IMR-90 (cell line): ENCODE measurements around the gene SH3BP2. TPM values are rescaled to one million over a fixed set of nuclear protein-coding genes. Genes with fewer than 3 reads are reported as not detected.

ENCODE experiments used
- ATAC-seq: fragments of 200-7000 bp; cut with Tn5 transposase; 2 replicates; pipeline ENCODE4 v1.9.1; 2020; ENCODE audit warnings: low read depth, mild to moderate bottlenecking, moderate library complexity
- BruUV-seq: library from RNA; stranded (reverse); fragments of 400-500 nt; replicated peaks from 2 replicates; lab custom pipeline; 2021; lab: Mats Ljungman, UMichigan
- CTCF ChIA-PET: fragments of 300-600 bp; formaldehyde crosslinking; extraction: SDS; loops from one replicate; lab custom pipeline; 2021; ENCODE audit warnings: antibody characterized with exemption; lab: Yijun Ruan, JAX
- POLR2A ChIA-PET: fragments of 300-600 bp; sonication (Branson Sonifier 250); formaldehyde crosslinking; loops from one replicate; lab custom pipeline; 2022; ENCODE audit warnings: antibody characterized with exemption; ENCODE audit not compliant: unreplicated experiment; lab: Charles Lee
- DNase-seq: peaks from one replicate; pipeline ENCODE4 v3.0.0; 2013
- H2AFZ ChIP-seq: replicated peaks from 2 replicates; pipeline ENCODE3; 2013; ENCODE audit warnings: low read length, mild to moderate bottlenecking; ENCODE audit not compliant: poor library complexity
- H2AK5ac ChIP-seq: 2 replicates; pipeline ENCODE4 v1.6.1; 2013; ENCODE audit warnings: low read depth, low read length, inconsistent platforms
- H2AK9ac ChIP-seq: replicated peaks from 2 replicates; pipeline ENCODE3; 2013; ENCODE audit warnings: mild to moderate bottlenecking, low read depth, low read length, moderate library complexity; ENCODE audit not compliant: poor library complexity
- H2BK120ac ChIP-seq: 2 replicates; pipeline ENCODE4 v1.6.1; 2013; ENCODE audit warnings: low read depth, low read length, inconsistent platforms
- H2BK15ac ChIP-seq: 3 replicates; pipeline ENCODE4 v1.6.1; 2013; ENCODE audit warnings: low read depth, low read length, inconsistent platforms
- H2BK20ac ChIP-seq: 2 replicates; pipeline ENCODE4 v1.6.1; 2013; ENCODE audit warnings: low read depth, mild to moderate bottlenecking, inconsistent platforms, low read length, moderate library complexity
- H2BK5ac ChIP-seq: 2 replicates; pipeline ENCODE4 v1.6.1; 2013; ENCODE audit warnings: mild to moderate bottlenecking, low read depth, low read length, inconsistent platforms; ENCODE audit not compliant: poor library complexity, severe bottlenecking
- H3K14ac ChIP-seq: replicated peaks from 2 replicates; pipeline ENCODE4 v1.6.1; 2013; ENCODE audit warnings: low read depth, low read length, inconsistent platforms
- H3K18ac ChIP-seq: 2 replicates; pipeline ENCODE4 v1.6.1; 2013; ENCODE audit warnings: low read depth, low read length, control low read depth
- H3K23ac ChIP-seq: 2 replicates; pipeline ENCODE4 v1.6.1; 2013; ENCODE audit warnings: low read depth, low read length, inconsistent platforms
- H3K27ac ChIP-seq: 2 replicates; pipeline ENCODE4 v1.5.1; 2013; ENCODE audit warnings: mild to moderate bottlenecking, control low read depth, low read length; ENCODE audit not compliant: insufficient read depth
- H3K27me3 ChIP-seq: 2 replicates; pipeline ENCODE4 v1.6.1; 2013; ENCODE audit warnings: low read length; ENCODE audit not compliant: control insufficient read depth, insufficient read depth
- H3K36me3 ChIP-seq: 2 replicates; pipeline ENCODE4 v1.6.1; 2013; ENCODE audit warnings: low read length, mixed read lengths; ENCODE audit not compliant: control insufficient read depth, insufficient read depth
- H3K4ac ChIP-seq: 2 replicates; pipeline ENCODE4 v1.6.1; 2013; ENCODE audit warnings: low read depth, low read length, inconsistent platforms
- H3K4me1 ChIP-seq: 2 replicates; pipeline ENCODE4 v1.6.1; 2013; ENCODE audit warnings: low read length, mixed read lengths; ENCODE audit not compliant: control insufficient read depth, insufficient read depth
- H3K4me2 ChIP-seq: 2 replicates; pipeline ENCODE4 v1.6.1; 2013; ENCODE audit warnings: low read depth, mild to moderate bottlenecking, control low read depth, low read length, moderate library complexity
- H3K4me3 ChIP-seq: 2 replicates; pipeline ENCODE4 v1.5.1; 2013; ENCODE audit warnings: low read depth, mild to moderate bottlenecking, control low read depth, low read length, moderate library complexity; ENCODE audit not compliant: insufficient read depth
- H3K56ac ChIP-seq: 2 replicates; pipeline ENCODE4 v1.6.1; 2013; ENCODE audit warnings: low read length, inconsistent platforms; ENCODE audit not compliant: insufficient read depth; ENCODE audit errors: extremely low read depth
- H3K79me1 ChIP-seq, 2 experiments: 2 replicates each; pipeline ENCODE4 v1.6.1; 2013; ENCODE audit warnings: low read length in 2 of 2, inconsistent platforms in 1 of 2, low read depth in 1 of 2
- H3K9ac ChIP-seq: 2 replicates; pipeline ENCODE4 v1.6.1; 2013; ENCODE audit warnings: low read depth, low read length, control low read depth
- H3K9me1 ChIP-seq: 2 replicates; pipeline ENCODE4 v1.6.1; 2013; ENCODE audit warnings: low read length, inconsistent platforms; ENCODE audit not compliant: insufficient read depth
- H3K9me3 ChIP-seq: 2 replicates; pipeline ENCODE4 v1.6.1; 2013; ENCODE audit warnings: low read length; ENCODE audit not compliant: control insufficient read depth, insufficient read depth
- H4K20me1 ChIP-seq: 2 replicates; pipeline ENCODE4 v1.6.1; 2013; ENCODE audit warnings: low read length, inconsistent platforms; ENCODE audit not compliant: insufficient read depth
- H4K5ac ChIP-seq: 2 replicates; pipeline ENCODE4 v1.6.1; 2013; ENCODE audit warnings: mild to moderate bottlenecking, low read depth, low read length, control low read depth
- H4K8ac ChIP-seq, 2 experiments: 2 replicates each; pipeline ENCODE4 v1.6.1; 2013; ENCODE audit warnings: low read depth in 2 of 2, low read length in 2 of 2, control low read depth in 1 of 2, inconsistent platforms in 1 of 2
- H4K91ac ChIP-seq: 2 replicates; pipeline ENCODE4 v1.6.1; 2013; ENCODE audit warnings: low read depth, low read length, inconsistent platforms; ENCODE audit not compliant: insufficient read depth
- BHLHE40 ChIP-seq: fragments of 150-350 bp; IDR thresholded peaks from 2 replicates; pipeline ENCODE4 v1.6.1; 2016; ENCODE audit warnings: mild to moderate bottlenecking, low read depth, low read length
- CEBPB ChIP-seq: IDR thresholded peaks from 2 replicates; pipeline ENCODE4 v1.6.1; 2012; ENCODE audit warnings: low read depth, low read length, improper control_type of control experiment
- CHD1 ChIP-seq: IDR thresholded peaks from 2 replicates; pipeline ENCODE4 v1.6.1; 2012; ENCODE audit warnings: low read depth, low read length, improper control_type of control experiment
- CTCF ChIP-seq: conservative IDR thresholded peaks from 2 replicates; pipeline ENCODE4 v1.5.1; 2012; ENCODE audit warnings: mild to moderate bottlenecking, low read depth, low read length, improper control_type of control experiment
- ELK1 ChIP-seq: fragments of 150-350 bp; IDR thresholded peaks from 2 replicates; pipeline ENCODE4 v1.6.1; 2016; ENCODE audit warnings: low read depth, mild to moderate bottlenecking, low read length, moderate library complexity, borderline replicate concordance
- FOS ChIP-seq: fragments of 150-350 bp; IDR thresholded peaks from 2 replicates; pipeline ENCODE4 v1.6.1; 2016; ENCODE audit warnings: low read depth, low read length
- MAFK ChIP-seq: IDR thresholded peaks from 2 replicates; pipeline ENCODE4 v1.6.1; 2012; ENCODE audit warnings: low read depth, low read length, improper control_type of control experiment
- MAZ ChIP-seq: IDR thresholded peaks from 2 replicates; pipeline ENCODE4 v1.6.1; 2012; ENCODE audit warnings: low read depth, mild to moderate bottlenecking, low read length, improper control_type of control experiment, moderate library complexity, borderline replicate concordance
- MXI1 ChIP-seq: IDR thresholded peaks from 2 replicates; pipeline ENCODE4 v1.6.1; 2012; ENCODE audit warnings: low read depth, mild to moderate bottlenecking, low read length, moderate library complexity, borderline replicate concordance
- POLR2A ChIP-seq: IDR thresholded peaks from 2 replicates; pipeline ENCODE4 v1.6.1; 2012; ENCODE audit warnings: mild to moderate bottlenecking, low read depth, low read length
- RAD21 ChIP-seq: IDR thresholded peaks from 2 replicates; pipeline ENCODE4 v1.6.1; 2012; ENCODE audit warnings: low read length, improper control_type of control experiment
- RCOR1 ChIP-seq: IDR thresholded peaks from 2 replicates; pipeline ENCODE4 v1.6.1; 2012; ENCODE audit warnings: mild to moderate bottlenecking, low read length, improper control_type of control experiment; ENCODE audit not compliant: insufficient replicate concordance
- RFX5 ChIP-seq: IDR thresholded peaks from 2 replicates; pipeline ENCODE4 v1.8.0; 2012; ENCODE audit warnings: low read depth, mild to moderate bottlenecking, low read length, moderate library complexity
- SMC3 ChIP-seq: fragments of 150-350 bp; IDR thresholded peaks from 2 replicates; pipeline ENCODE4 v1.6.1; 2016; ENCODE audit warnings: low read depth, mild to moderate bottlenecking, antibody characterized with exemption, low read length, moderate library complexity
- USF2 ChIP-seq: fragments of 150-350 bp; IDR thresholded peaks from 2 replicates; pipeline ENCODE4 v1.6.1; 2017; ENCODE audit warnings: mild to moderate bottlenecking, antibody characterized with exemption, low read length, low read depth
- WGBS, 2 experiments: methylation state at CpG; one replicate each; pipeline versions ENCODE4 v1.1.5 to v1.1.7; 2013; ENCODE audit warnings: missing lambda C conversion rate in 2 of 2; ENCODE audit not compliant: insufficient read length in 1 of 2; ENCODE audit errors: extremely low coverage in 2 of 2; 5-methylcytosine and 5-hydroxymethylcytosine counted together
- dilution Hi-C: fragments of 300-500 bp; cut with HindIII; formaldehyde crosslinking; loops from one replicate; pipeline ENCODE4 v1.14.3; 2018; ENCODE audit warnings: low sequenced_read_pairs; ENCODE audit not compliant: unreplicated experiment
- in situ Hi-C: fragments of 300-500 bp; cut with MboI; formaldehyde crosslinking; loops from 3 replicates; pipeline ENCODE4 v1.14.3; 2019; ENCODE audit warnings: low sequenced_read_pairs, inconsistent platforms, mixed read lengths
- intact Hi-C: fragments of 100-400 bp; cut with micrococcal nuclease; formaldehyde crosslinking; loops from 2 replicates; pipeline ENCODE4 v1.10.0; 2022
- polyA plus RNA-seq, 3 experiments: library from polyadenylated mRNA; depleted of rRNA; stranded (reverse); fragments of >200 nt; gene quantifications; 2 replicates each; pipeline ENCODE4 v1.2.3, GENCODE V29; 2012; ENCODE audit warnings: low replicate concordance in 1 of 3
- total RNA-seq: library from RNA; depleted of rRNA; stranded (reverse); fragments of >200 nt; gene quantifications from 2 replicates; pipeline ENCODE4 v1.2.3, GENCODE V29; 2012

SH3BP2 gene
- total and polyA plus RNA-seq, 2 of the 4 experiments (the other 2 are of a cell fraction), result 9.0 to 37.2 TPM

GRCh38 chr4:2824329-2824835 lies 31.5 kb downstream of the SH3BP2 start:
- intact Hi-C loops, result no loop called here

More at GRCh38 chr4:2824329-2824835, 31.5 kb downstream of the SH3BP2 start:
- Histone ChIP-seq H3K36me3 (peaks cover 76% of the 10 kb centered on the region), H2BK5ac (no peak overlapping the region), H2AFZ (no peak overlapping the region), H3K4me3 (no peak overlapping the region), H3K9me3 (no peaks in the 10 kb centered on the region), H4K20me1 (peaks cover 12% of the 10 kb centered on the region; the same call in 1 of the 2 replicates), H3K4me2 (no peak overlapping the region), H3K56ac (no peak overlapping the region), H2BK20ac (no peak overlapping the region), H2BK120ac (no peak overlapping the region), H3K4me1 (peaks cover 5% of the 10 kb centered on the region), H2AK9ac (no peak overlapping the region), H2BK15ac (no peak overlapping the region), H3K18ac (no peak overlapping the region), H2AK5ac (no peak overlapping the region), H3K27ac (no peak overlapping the region), H3K14ac (no peak overlapping the region), H4K5ac (no peak overlapping the region), H3K9me1 (peaks cover 28% of the 10 kb centered on the region), H3K9ac (no peak overlapping the region), H4K91ac (no peak overlapping the region), H4K8ac (no peak overlapping the region), H3K4ac (no peak overlapping the region), H3K23ac (no peak overlapping the region), H3K79me1 (peaks cover 11 to 48% of the 10 kb centered on the region in 2 experiments), H3K27me3 (no peaks in the 10 kb centered on the region)
- POLR2A ChIA-PET, result no interaction called here
- ATAC-seq, result no peak
- WGBS, 2 experiments, result 100% methylated on average over 2 of the region's 24 CpGs; no CpG with 5 or more reads in 1 of the 2 experiments
- BruUV-seq, result no TSS peak
- dilution Hi-C loops, result no loop called here
- in situ Hi-C loops, result no loop called here
- no peak for DNase-seq
- TF ChIP-seq USF2, result no peak
- TF ChIP-seq ELK1, result no peak
- TF ChIP-seq BHLHE40, result no peak
- no peak for TF ChIP-seq CEBPB
- TF ChIP-seq CHD1, result no peak
- no peak for TF ChIP-seq MAZ
- TF ChIP-seq MXI1, result no peak
- TF ChIP-seq RFX5, result no peak
- TF ChIP-seq RAD21, result no peak
- no peak for TF ChIP-seq POLR2A
- no peak for TF ChIP-seq SMC3
- no peak for TF ChIP-seq CTCF
- TF ChIP-seq RCOR1, result no peak
- TF ChIP-seq MAFK, result no peak
- TF ChIP-seq FOS, result no peak
- CTCF ChIA-PET, result no interaction called here
